Measurements from ENCODE around the gene LRP1B. TPM values are rescaled to one million over a fixed set of nuclear protein-coding genes. Genes with fewer than 3 reads are reported as not detected.

LRP1B gene
- total RNA-seq, 1 experiment from 2014 or later, result 0.52 TPM

GRCh38 chr2:140234116-140234515, 1896.7 kb downstream of the LRP1B start (continued):
- TF ChIP-seq, protein P1, sequence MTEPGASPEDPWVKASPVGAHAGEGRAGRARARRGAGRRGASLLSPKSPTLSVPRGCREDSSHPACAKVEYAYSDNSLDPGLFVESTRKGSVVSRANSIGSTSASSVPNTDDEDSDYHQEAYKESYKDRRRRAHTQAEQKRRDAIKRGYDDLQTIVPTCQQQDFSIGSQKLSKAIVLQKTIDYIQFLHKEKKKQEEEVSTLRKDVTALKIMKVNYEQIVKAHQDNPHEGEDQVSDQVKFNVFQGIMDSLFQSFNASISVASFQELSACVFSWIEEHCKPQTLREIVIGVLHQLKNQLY (CRISPR knock-in tag; IDR thresholded peaks at IDR 0.05), result no peak
- no peak for TF ChIP-seq ESRRA (CRISPR knock-in tag; IDR thresholded peaks at IDR 0.05; ENCODE audit: borderline replicate concordance)

- Mint-ChIP-seq H3K36me3 (no peaks in the 10 kb centered on the region), H3K27ac (no peak overlapping the region), H3K4me3 (no peak overlapping the region), H3K4me1 (no peaks in the 10 kb centered on the region), H3K9me3 (no peaks in the 10 kb centered on the region), H3K27me3 (ENCODE audit: low read depth) (no peaks in the 10 kb centered on the region)
- CTCF ChIA-PET, result no interaction called here
- DNase-seq (ENCODE audit: low spot score) (no peak), ATAC-seq (no peak)
- POLR2A ChIA-PET, result no interaction called here
- TF ChIP-seq, protein P2, sequence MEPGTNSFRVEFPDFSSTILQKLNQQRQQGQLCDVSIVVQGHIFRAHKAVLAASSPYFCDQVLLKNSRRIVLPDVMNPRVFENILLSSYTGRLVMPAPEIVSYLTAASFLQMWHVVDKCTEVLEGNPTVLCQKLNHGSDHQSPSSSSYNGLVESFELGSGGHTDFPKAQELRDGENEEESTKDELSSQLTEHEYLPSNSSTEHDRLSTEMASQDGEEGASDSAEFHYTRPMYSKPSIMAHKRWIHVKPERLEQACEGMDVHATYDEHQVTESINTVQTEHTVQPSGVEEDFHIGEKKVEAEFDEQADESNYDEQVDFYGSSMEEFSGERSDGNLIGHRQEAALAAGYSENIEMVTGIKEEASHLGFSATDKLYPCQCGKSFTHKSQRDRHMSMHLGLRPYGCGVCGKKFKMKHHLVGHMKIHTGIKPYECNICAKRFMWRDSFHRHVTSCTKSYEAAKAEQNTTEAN (CRISPR knock-in tag; IDR thresholded peaks at IDR 0.05), result no peak
Measured at GRCh38 chr2:140210963-140211362, 1919.9 kb downstream of the LRP1B start.

GRCh38 chr2:140205093-140205492, 1925.7 kb downstream of the LRP1B start:
- H3K4me1 Mint-ChIP-seq, result no peaks in the 10 kb centered on the region

More at GRCh38 chr2:140205093-140205492, 1925.7 kb downstream of the LRP1B start:
- ChIA-PET POLR2A (no interaction called here), CTCF (no interaction called here)
- no peak overlapping the region for H3K27ac Mint-ChIP-seq
- H3K4me3 Mint-ChIP-seq, result no peak overlapping the region
- H3K36me3 Mint-ChIP-seq, result no peaks in the 10 kb centered on the region
- H3K27me3 Mint-ChIP-seq (ENCODE audit: low read depth), result no peaks in the 10 kb centered on the region
- H3K9me3 Mint-ChIP-seq, result peaks cover 3% of the 10 kb centered on the region; the same call in 1 of the 2 replicates
- TF ChIP-seq ETV6 (CRISPR knock-in tag; IDR thresholded peaks at IDR 0.05), result no peak
- TF ChIP-seq SOX15 (CRISPR knock-in tag; IDR thresholded peaks at IDR 0.05), result no peak
- no peak for TF ChIP-seq NR2C2 (CRISPR knock-in tag; IDR thresholded peaks at IDR 0.05)
- no peak for TF ChIP-seq ZNF396 (CRISPR knock-in tag; IDR thresholded peaks at IDR 0.05; ENCODE audit: borderline replicate concordance)
- no peak for TF ChIP-seq ZNF671 (CRISPR knock-in tag; IDR thresholded peaks at IDR 0.05)
- no peak for TF ChIP-seq IRF1 (CRISPR knock-in tag; IDR thresholded peaks at IDR 0.05)
- no peak for TF ChIP-seq USF2 (CRISPR knock-in tag; IDR thresholded peaks at IDR 0.05)
- TF ChIP-seq RELA (CRISPR knock-in tag; IDR thresholded peaks at IDR 0.05; ENCODE audit: borderline replicate concordance), result no peak
- TF ChIP-seq CREB1 (CRISPR knock-in tag; IDR thresholded peaks at IDR 0.05), result no peak
- no peak for TF ChIP-seq ZNF423 (CRISPR knock-in tag; IDR thresholded peaks at IDR 0.05)
- TF ChIP-seq, protein P3, sequence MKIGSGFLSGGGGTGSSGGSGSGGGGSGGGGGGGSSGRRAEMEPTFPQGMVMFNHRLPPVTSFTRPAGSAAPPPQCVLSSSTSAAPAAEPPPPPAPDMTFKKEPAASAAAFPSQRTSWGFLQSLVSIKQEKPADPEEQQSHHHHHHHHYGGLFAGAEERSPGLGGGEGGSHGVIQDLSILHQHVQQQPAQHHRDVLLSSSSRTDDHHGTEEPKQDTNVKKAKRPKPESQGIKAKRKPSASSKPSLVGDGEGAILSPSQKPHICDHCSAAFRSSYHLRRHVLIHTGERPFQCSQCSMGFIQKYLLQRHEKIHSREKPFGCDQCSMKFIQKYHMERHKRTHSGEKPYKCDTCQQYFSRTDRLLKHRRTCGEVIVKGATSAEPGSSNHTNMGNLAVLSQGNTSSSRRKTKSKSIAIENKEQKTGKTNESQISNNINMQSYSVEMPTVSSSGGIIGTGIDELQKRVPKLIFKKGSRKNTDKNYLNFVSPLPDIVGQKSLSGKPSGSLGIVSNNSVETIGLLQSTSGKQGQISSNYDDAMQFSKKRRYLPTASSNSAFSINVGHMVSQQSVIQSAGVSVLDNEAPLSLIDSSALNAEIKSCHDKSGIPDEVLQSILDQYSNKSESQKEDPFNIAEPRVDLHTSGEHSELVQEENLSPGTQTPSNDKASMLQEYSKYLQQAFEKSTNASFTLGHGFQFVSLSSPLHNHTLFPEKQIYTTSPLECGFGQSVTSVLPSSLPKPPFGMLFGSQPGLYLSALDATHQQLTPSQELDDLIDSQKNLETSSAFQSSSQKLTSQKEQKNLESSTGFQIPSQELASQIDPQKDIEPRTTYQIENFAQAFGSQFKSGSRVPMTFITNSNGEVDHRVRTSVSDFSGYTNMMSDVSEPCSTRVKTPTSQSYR (CRISPR knock-in tag; IDR thresholded peaks at IDR 0.05), result no peak
- no peak for TF ChIP-seq ATF3 (CRISPR knock-in tag; conservative IDR thresholded peaks at IDR 0.05)
- no peak for TF ChIP-seq ZNF317 (CRISPR knock-in tag; IDR thresholded peaks at IDR 0.05; ENCODE audit: borderline replicate concordance, low read depth)
- TF ChIP-seq FOXJ3 (CRISPR knock-in tag; IDR thresholded peaks at IDR 0.05; ENCODE audit: borderline replicate concordance), result no peak
- TF ChIP-seq, protein P4, sequence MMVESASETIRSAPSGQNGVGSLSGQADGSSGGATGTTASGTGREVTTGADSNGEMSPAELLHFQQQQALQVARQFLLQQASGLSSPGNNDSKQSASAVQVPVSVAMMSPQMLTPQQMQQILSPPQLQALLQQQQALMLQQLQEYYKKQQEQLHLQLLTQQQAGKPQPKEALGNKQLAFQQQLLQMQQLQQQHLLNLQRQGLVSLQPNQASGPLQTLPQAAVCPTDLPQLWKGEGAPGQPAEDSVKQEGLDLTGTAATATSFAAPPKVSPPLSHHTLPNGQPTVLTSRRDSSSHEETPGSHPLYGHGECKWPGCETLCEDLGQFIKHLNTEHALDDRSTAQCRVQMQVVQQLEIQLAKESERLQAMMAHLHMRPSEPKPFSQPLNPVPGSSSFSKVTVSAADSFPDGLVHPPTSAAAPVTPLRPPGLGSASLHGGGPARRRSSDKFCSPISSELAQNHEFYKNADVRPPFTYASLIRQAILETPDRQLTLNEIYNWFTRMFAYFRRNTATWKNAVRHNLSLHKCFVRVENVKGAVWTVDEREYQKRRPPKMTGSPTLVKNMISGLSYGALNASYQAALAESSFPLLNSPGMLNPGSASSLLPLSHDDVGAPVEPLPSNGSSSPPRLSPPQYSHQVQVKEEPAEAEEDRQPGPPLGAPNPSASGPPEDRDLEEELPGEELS (CRISPR knock-in tag; IDR thresholded peaks at IDR 0.05), result no peak
- TF ChIP-seq ZNF138 (CRISPR knock-in tag; conservative IDR thresholded peaks at IDR 0.05), result no peak
- TF ChIP-seq MYBL2 (CRISPR knock-in tag; IDR thresholded peaks at IDR 0.05), result no peak
- TF ChIP-seq RORB (CRISPR knock-in tag; IDR thresholded peaks at IDR 0.05), result no peak
- no peak for TF ChIP-seq TCF7 (CRISPR knock-in tag; IDR thresholded peaks at IDR 0.05; ENCODE audit: low read depth)
- DNase-seq (ENCODE audit: low spot score), result no peak
- ATAC-seq, result no peak

Data from WTC11 (cell line).